ENCODE results near the gene HELZ. TPM values are rescaled to one million over a fixed set of nuclear protein-coding genes. Genes with fewer than 3 reads are reported as not detected.

Gene HELZ
- total RNA-seq, 1 experiment from 2014 or later: 49.8 TPM

GRCh38 chr17:67258821-67259468 is 13.9 kb upstream of the HELZ start:
- H2AFZ ChIP-seq (ENCODE audit: low read length): no peak overlapping the region
- H3K4ac ChIP-seq (ENCODE audit: low read depth, low read length): no peak overlapping the region
- WGBS (ENCODE audit: extremely low coverage, insufficient read length, low lambda C conversion rate): no CpG with 5 or more reads among the region's 11 CpGs
- no peak overlapping the region for H3K9ac ChIP-seq (ENCODE audit: extremely low read depth, insufficient read length, low read length)
- H3K4me1 Mint-ChIP-seq: peaks cover 23 to 28% of the 10 kb centered on the region in 2 experiments
- no peak overlapping the region for H3K56ac ChIP-seq (ENCODE audit: insufficient read length, low read depth, low read length)
- no peaks in the 10 kb centered on the region; the same call in 1 of the 2 replicates for H3K4me1 ChIP-seq (ENCODE audit: insufficient read depth, low read length)
- H2BK12ac ChIP-seq (ENCODE audit: insufficient read length, low read depth, low read length): no peak overlapping the region
- no peak overlapping the region; a peak in 1 of 5 replicates for H3K4me3 Mint-ChIP-seq
- H4K8ac ChIP-seq (replicated peaks; ENCODE audit: insufficient read length, low read depth, low read length): no peak overlapping the region
- H4K5ac ChIP-seq (ENCODE audit: insufficient read length, low read depth, low read length): no peak overlapping the region
- H2BK120ac ChIP-seq (ENCODE audit: low read depth, low read length, poor library complexity, severe bottlenecking): no peak overlapping the region
- no peaks in the 10 kb centered on the region for H3K27me3 Mint-ChIP-seq (ENCODE audit: low read depth)
- no peaks in the 10 kb centered on the region for H3K79me2 ChIP-seq (ENCODE audit: insufficient read depth, low read length)
- H3K18ac ChIP-seq (ENCODE audit: insufficient read length, low read depth, low read length): no peak overlapping the region
- no peaks in the 10 kb centered on the region for H3K9me3 ChIP-seq (ENCODE audit: control insufficient read depth, low read depth, low read length)
- no peak overlapping the region for H3T11ph ChIP-seq (ENCODE audit: low read length)
- peaks cover 0 to 5% of the 10 kb centered on the region in 2 experiments; a peak in 2 of 5 replicates for H3K9me3 Mint-ChIP-seq
- H3K27ac Mint-ChIP-seq: no peak overlapping the region; a peak in 1 of 7 replicates
- no peaks in the 10 kb centered on the region for H4K20me1 ChIP-seq (ENCODE audit: control insufficient read depth, insufficient read depth, insufficient read length)
- no peak overlapping the region for H3K4me2 ChIP-seq (ENCODE audit: insufficient read depth, insufficient read length, low read length)
- H3K14ac ChIP-seq (ENCODE audit: insufficient read depth, low read length): no peak overlapping the region
- H3K27me3 ChIP-seq (ENCODE audit: insufficient read depth, low read length): no peaks in the 10 kb centered on the region
- no peaks in the 10 kb centered on the region for H3K79me1 ChIP-seq (ENCODE audit: insufficient read depth, low read depth, low read length, poor library complexity, severe bottlenecking)
- H2BK5ac ChIP-seq (ENCODE audit: insufficient read length, low read length): no peak overlapping the region
- no peaks in the 10 kb centered on the region; a peak in 1 of 7 replicates for H3K36me3 Mint-ChIP-seq (ENCODE audit: insufficient read depth in 1 of 3, low read depth in 3 of 3)
- no peak overlapping the region for H4K91ac ChIP-seq (ENCODE audit: insufficient read length, low read depth, low read length)
- DNase-seq: peak; percentile 21
- no peak overlapping the region for H2BK15ac ChIP-seq (ENCODE audit: low read depth, low read length)
- TF ChIP-seq CTCF (conservative IDR thresholded peaks at IDR 0.05): no peak
- H3K27ac ChIP-seq (ENCODE audit: insufficient read length, low read depth, low read length): no peak overlapping the region
- H3K23ac ChIP-seq (ENCODE audit: insufficient read length, low read depth, low read length): no peak overlapping the region
- H2BK20ac ChIP-seq (ENCODE audit: low read depth, low read length, poor library complexity, severe bottlenecking): no peak overlapping the region
- no peak overlapping the region for H2AK5ac ChIP-seq (ENCODE audit: insufficient read length, low read length)
- H3K23me2 ChIP-seq (ENCODE audit: insufficient read length, low read depth, low read length, poor library complexity, severe bottlenecking): no peaks in the 10 kb centered on the region

Measured in H9 (cell line).